Astrocyte of the cerebellum (primary cell): Measurements from ENCODE around the gene ZC3H10.

ENCODE experiments used
- DNase-seq: peaks from one replicate; pipeline ENCODE4 v3.0.0-alpha.2; 2011; ENCODE audit warnings: low read depth
- H3K4me3 ChIP-seq: 2 replicates; pipeline ENCODE4 v1.5.1; 2011; ENCODE audit warnings: mild to moderate bottlenecking, low read depth, low read length, moderate library complexity
- in situ Hi-C: cut with HindIII; loops from 2 replicates; pipeline ENCODE4 v1.10.0; 2017; ENCODE audit warnings: low sequenced_read_pairs
- TF ChIP-seq, protein P1 (sequence below): IDR thresholded peaks from 2 replicates; pipeline ENCODE4 v1.5.1; 2012; ENCODE audit warnings: low read length, low read depth, moderate library complexity, mild to moderate bottlenecking; ENCODE audit errors: missing control alignments

Gene ZC3H10

DNA sequence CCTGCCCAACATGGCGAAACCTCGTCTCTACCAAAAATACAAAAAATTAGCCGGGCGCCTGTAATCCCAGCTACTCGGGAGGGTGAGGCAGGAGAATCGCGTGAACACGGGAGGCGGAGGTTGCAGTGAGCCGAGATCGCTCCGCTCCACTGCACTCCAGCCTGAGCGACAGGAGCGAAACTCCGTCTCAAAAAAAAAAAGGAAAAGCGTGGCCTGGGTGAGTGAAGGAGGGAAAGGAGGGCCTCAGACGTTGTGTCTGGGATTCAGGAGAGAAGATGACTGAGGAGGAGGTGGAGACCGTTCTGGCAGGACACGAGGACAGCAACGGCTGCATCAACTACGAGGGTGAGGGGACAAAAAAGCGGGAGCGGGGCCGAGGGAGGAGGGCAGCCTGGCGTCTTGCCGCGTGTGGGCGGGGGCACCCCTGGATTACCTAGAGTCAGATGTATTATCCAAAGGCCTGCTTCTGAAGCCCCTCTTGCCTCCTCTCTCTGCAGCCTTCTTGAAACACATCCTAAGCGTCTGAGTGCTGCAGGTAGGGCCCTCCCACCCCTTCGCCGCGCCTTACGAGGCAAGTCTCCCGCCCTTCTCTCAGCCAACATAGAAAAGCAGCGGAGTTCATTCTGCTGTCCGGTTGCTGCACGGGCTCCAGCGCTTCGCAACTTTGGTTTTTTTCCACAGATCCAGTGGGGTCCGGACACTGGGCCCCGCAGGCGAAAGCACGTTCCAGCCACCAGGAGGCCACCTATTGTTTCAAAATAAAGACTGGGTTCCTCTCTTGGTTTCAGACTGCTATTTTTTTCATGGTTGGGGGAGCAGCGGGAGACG, 39.3 kb downstream of the ZC3H10 start:
- in situ Hi-C loops: no loop called here
- peak overlapping the region; percentile 90 for H3K4me3 ChIP-seq
- DNase-seq: peak; percentile 57
- TF ChIP-seq, protein P1, sequence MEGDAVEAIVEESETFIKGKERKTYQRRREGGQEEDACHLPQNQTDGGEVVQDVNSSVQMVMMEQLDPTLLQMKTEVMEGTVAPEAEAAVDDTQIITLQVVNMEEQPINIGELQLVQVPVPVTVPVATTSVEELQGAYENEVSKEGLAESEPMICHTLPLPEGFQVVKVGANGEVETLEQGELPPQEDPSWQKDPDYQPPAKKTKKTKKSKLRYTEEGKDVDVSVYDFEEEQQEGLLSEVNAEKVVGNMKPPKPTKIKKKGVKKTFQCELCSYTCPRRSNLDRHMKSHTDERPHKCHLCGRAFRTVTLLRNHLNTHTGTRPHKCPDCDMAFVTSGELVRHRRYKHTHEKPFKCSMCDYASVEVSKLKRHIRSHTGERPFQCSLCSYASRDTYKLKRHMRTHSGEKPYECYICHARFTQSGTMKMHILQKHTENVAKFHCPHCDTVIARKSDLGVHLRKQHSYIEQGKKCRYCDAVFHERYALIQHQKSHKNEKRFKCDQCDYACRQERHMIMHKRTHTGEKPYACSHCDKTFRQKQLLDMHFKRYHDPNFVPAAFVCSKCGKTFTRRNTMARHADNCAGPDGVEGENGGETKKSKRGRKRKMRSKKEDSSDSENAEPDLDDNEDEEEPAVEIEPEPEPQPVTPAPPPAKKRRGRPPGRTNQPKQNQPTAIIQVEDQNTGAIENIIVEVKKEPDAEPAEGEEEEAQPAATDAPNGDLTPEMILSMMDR: peak; percentile 72

DNA sequence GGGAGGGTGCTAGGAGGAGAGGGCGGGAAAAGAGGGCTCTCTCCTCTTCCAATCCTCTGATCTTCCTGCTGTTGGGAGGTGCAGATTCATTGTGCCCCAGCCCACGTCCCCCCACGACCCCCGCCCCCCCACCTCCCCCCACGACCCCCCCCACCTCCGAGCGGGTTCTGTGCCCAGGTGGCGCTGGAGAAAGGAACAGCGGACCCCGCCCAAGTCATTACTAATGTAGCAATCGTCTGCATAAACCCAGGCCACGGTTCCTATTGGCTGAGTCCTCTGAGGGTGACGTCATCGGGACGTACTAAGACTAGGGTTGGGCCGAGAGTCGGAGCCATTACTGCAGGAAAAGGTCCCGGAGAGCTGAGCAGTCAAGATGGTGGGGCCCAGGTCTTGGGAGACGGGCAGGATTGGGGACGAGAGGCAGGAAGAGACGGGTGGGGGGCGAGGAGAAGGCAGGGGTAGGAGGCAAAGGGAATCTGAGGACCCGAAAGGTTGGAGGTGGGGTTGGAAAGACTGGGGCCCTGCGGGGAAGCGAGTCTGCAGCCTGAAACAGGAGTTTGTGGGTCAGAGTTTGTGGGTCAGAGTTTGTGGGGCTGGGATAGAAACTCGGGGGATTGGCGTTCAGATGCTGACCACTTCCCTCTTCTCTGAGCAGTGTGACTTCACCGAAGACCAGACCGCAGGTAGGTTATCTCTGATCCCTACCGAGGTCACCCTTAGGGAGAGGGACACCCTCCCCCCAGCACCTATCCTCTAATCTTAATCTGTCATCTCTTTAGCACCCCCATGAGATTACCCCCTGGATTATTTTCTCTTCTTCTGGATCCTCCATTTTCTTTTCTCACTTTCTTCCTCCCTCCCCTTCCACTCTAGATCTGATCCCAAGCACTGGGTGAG, 40.2 kb downstream of the ZC3H10 start, which contains the start of gene MYL6:
Gene MYL6 (plus strand): TSS at position 331 of the 897 bp plus-strand sequence. CDS start 43 bp downstream, at position 374.
- peak within 1 kb of the TSS; percentile 90 for H3K4me3 ChIP-seq
- TF ChIP-seq, protein P1: no peak
- DNase-seq: peak; percentile 97
- in situ Hi-C loops: no loop called here

DNA sequence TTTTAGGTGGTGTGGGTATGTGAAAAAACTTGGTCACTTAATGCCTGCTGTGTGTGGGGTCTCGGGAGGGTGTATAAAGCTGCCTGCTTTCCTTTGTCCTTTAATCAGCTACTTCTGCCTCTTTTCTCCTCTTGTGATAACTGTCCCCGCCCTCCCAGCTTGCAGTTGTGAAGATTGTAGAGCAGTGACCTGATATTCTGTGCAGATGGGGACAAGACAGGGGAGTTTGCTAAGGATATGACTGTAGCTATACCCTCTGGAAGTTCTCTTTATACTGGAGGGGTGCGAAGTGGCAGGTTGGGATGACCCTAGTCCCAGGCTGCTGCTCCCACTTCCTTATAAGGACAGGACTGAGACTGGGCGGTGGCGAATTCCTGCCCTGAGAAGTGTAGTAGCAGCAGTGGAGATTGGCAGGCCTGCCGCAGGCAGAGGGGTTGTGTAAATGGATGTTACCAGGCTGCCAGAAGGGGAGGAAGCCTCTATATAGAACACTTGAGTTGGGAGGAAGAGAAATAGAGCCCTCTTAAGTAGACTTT, 40.9 kb downstream of the ZC3H10 start:
- TF ChIP-seq, protein P1: no peak
- H3K4me3 ChIP-seq: peak overlapping the region; percentile 90
- DNase-seq: peak; percentile 18
- in situ Hi-C loops: no loop called here

DNA sequence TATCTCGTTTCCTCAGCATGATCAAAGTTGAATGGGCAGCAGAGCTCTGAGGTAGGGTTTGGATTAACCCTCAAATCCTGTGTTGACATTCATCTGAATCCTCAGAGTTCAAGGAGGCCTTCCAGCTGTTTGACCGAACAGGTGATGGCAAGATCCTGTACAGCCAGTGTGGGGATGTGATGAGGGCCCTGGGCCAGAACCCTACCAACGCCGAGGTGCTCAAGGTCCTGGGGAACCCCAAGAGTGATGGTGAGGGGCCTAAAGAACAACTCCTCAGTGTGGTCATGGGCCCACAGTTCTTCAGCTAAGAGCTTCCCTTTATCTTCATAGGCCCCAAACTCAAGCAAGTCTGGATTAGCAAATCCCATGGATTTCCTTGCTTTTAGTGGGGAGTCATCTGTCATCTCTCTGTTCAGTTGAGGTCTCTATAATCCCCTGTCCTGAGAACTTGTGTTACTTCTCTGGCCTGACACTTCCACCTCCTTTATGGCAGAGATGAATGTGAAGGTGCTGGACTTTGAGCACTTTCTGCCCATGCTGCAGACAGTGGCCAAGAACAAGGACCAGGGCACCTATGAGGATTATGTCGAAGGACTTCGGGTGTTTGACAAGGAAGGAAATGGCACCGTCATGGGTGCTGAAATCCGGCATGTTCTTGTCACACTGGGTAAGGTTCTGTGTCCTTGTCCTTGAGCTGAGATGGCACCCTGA, 41.6 kb downstream of the ZC3H10 start:
- in situ Hi-C loops: no loop called here
- TF ChIP-seq, protein P1: no peak
- H3K4me3 ChIP-seq: peak overlapping the region; percentile 90
- no peak for DNase-seq

DNA sequence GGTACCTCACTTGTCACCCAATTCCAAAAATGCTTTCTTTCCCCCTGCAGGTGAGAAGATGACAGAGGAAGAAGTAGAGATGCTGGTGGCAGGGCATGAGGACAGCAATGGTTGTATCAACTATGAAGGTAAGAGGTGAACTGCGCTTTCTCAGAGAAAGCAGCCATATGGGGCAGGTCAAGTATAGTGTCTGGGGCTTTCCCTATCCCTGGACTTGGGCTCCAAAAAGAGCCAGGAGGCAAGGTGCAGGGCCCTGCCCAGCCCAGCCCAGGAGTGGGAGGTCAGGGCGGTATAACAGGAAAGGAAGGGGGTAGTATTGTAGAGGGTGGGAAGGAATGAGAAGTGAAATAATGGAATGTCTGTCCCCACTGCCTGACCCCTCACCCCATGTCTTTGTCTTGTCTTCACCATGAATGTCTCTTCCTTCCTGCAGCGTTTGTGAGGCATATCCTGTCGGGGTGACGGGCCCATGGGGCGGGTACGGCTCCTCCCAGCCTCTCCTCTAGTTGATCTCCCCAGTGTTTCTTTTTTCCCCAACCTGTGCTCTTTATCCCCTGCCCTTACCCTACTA, 42.2 kb downstream of the ZC3H10 start:
- in situ Hi-C loops: no loop called here
- TF ChIP-seq, protein P1: no peak
- DNase-seq: no peak
- peak overlapping the region; percentile 90 for H3K4me3 ChIP-seq
